Upper lobe of left lung (tissue), 6 donors: ENCODE results near the gene ABCG2. TPM values are rescaled to one million over a fixed set of nuclear protein-coding genes. Genes with fewer than 3 reads are reported as not detected.

Experiments
- ATAC-seq, 2 donors: fragments of 200-7000 bp; cut with Tn5 transposase; one replicate each; pipeline ENCODE4 v1.9.1; 2022; ENCODE audit warnings: mild to moderate bottlenecking in 2 of 2, moderate library complexity in 2 of 2; ENCODE audit not compliant: low FRiP score in 2 of 2
- DNase-seq, 2 donors: peaks; one replicate each; pipeline ENCODE4 v3.0.0-alpha.2; 2019 to 2020
- H3K27ac ChIP-seq, 4 donors: fragments of 200-600 bp; sonication (generic); one replicate each; pipeline ENCODE4 v1.5.1; 2016 to 2019
- H3K27me3 ChIP-seq, 4 donors: fragments of 200-600 bp; sonication (generic); one replicate each; pipeline ENCODE4 v1.5.1; 2017 to 2019
- H3K36me3 ChIP-seq, 4 donors: fragments of 200-600 bp; sonication (generic); one replicate each; pipeline ENCODE4 v1.5.1; 2016 to 2019
- H3K4me1 ChIP-seq, 4 donors: fragments of 200-600 bp; sonication (generic); one replicate each; pipeline ENCODE4 v1.5.1; 2018 to 2019
- H3K4me3 ChIP-seq, 4 donors: fragments of 200-600 bp; sonication (generic); one replicate each; pipeline ENCODE4 v1.5.1; 2017 to 2019; ENCODE audit warnings: mild to moderate bottlenecking in 2 of 4, moderate library complexity in 1 of 4
- H3K9me3 ChIP-seq, 4 donors: fragments of 200-600 bp; sonication (generic); one replicate each; pipeline ENCODE4 v1.5.1; 2018 to 2019
- EP300 ChIP-seq, 4 donors: sonication (generic); formaldehyde crosslinking; IDR thresholded peaks; one replicate each; pipeline ENCODE4 v1.5.1; 2017; ENCODE audit warnings: antibody characterized with exemption in 4 of 4, control low read depth in 2 of 4
- POLR2A ChIP-seq, 4 donors: fragments of 450-650 bp; IDR thresholded peaks; one replicate each; pipeline ENCODE4 v1.5.1; 2016 to 2017; ENCODE audit warnings: antibody characterized with exemption in 4 of 4, mild to moderate bottlenecking in 2 of 4
- POLR2AphosphoS5 ChIP-seq, 2 donors: sonication (generic); formaldehyde crosslinking; IDR thresholded peaks; one replicate each; pipeline ENCODE4 v1.5.1; 2017; ENCODE audit warnings: antibody characterized with exemption in 2 of 2
- WGBS, 2 donors: methylation state at CpG; one replicate each; pipeline ENCODE4 v1.1.5; 2017 to 2018; 5-methylcytosine and 5-hydroxymethylcytosine counted together
- total RNA-seq, 6 donors: library from RNA; depleted of rRNA in 4 of 6; stranded (reverse); fragments of >200 nt in 4 of 6; gene quantifications; one replicate each; pipeline versions ENCODE4 v1.1.0 to v1.2.1, GENCODE V29; 2016 to 2021
- TF ChIP-seq, protein P1 (sequence below), 6 experiments: fragments of 450-650 bp in 4 of 6; fragments of 200-600 bp in 2 of 6; sonication (generic) in 2 of 6; IDR thresholded peaks; one replicate each; pipeline ENCODE4 v1.5.1; 2016 to 2019; ENCODE audit warnings: antibody characterized with exemption in 6 of 6
- donor health status: DM: no; HTN: no; CAD: no; lungs with moderate emphysema.
- donor health status: DM: no; HTN: yes; CAD: no; lungs with severe emphysema.

ABCG2 gene
- total RNA-seq, 6 donors from 2014 or later = 3.8 to 11.7 (median 5.3) TPM; not detected in 1

DNA sequence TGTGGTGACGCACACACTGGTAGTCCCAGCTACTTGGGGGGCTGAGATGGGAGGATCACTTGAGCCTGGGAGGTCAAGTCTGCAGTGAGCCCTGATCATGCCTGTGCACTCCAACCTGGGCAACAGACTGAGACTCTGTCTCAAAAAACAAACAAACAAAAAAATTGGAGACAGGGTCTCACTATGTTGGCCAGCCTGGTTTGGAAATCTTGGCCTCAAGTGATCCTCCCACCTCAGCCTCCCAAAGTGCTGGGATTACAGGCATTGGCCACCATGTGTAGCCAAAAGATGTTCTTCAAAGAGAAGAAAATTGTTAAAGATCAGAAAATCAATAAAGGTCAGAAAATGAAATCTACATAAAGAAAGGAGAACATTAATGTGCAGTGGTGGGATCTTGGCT, 41.7 kb upstream of the ABCG2 start:
- WGBS, 2 donors = 94 to 100% methylated on average over 1 of the region's 1 CpG
- H3K27ac ChIP-seq = no peak overlapping the region
- no peak for TF ChIP-seq POLR2A (IDR thresholded peaks at IDR 0.05)
- no peak for TF ChIP-seq POLR2AphosphoS5 (IDR thresholded peaks at IDR 0.05)
- TF ChIP-seq, protein P1, sequence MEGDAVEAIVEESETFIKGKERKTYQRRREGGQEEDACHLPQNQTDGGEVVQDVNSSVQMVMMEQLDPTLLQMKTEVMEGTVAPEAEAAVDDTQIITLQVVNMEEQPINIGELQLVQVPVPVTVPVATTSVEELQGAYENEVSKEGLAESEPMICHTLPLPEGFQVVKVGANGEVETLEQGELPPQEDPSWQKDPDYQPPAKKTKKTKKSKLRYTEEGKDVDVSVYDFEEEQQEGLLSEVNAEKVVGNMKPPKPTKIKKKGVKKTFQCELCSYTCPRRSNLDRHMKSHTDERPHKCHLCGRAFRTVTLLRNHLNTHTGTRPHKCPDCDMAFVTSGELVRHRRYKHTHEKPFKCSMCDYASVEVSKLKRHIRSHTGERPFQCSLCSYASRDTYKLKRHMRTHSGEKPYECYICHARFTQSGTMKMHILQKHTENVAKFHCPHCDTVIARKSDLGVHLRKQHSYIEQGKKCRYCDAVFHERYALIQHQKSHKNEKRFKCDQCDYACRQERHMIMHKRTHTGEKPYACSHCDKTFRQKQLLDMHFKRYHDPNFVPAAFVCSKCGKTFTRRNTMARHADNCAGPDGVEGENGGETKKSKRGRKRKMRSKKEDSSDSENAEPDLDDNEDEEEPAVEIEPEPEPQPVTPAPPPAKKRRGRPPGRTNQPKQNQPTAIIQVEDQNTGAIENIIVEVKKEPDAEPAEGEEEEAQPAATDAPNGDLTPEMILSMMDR (IDR thresholded peaks at IDR 0.05) = no peak
- no peak for TF ChIP-seq EP300 (IDR thresholded peaks at IDR 0.05)
- H3K4me1 ChIP-seq = peaks cover 0 to 10% (median 2%) of the 10 kb centered on the region in 4 donors
- no peaks in the 10 kb centered on the region for H3K27me3 ChIP-seq
- H3K4me3 ChIP-seq = no peak overlapping the region
- DNase-seq = no peak
- ATAC-seq = no peak
- no peaks in the 10 kb centered on the region for H3K9me3 ChIP-seq
- H3K36me3 ChIP-seq = no peaks in the 10 kb centered on the region

DNA sequence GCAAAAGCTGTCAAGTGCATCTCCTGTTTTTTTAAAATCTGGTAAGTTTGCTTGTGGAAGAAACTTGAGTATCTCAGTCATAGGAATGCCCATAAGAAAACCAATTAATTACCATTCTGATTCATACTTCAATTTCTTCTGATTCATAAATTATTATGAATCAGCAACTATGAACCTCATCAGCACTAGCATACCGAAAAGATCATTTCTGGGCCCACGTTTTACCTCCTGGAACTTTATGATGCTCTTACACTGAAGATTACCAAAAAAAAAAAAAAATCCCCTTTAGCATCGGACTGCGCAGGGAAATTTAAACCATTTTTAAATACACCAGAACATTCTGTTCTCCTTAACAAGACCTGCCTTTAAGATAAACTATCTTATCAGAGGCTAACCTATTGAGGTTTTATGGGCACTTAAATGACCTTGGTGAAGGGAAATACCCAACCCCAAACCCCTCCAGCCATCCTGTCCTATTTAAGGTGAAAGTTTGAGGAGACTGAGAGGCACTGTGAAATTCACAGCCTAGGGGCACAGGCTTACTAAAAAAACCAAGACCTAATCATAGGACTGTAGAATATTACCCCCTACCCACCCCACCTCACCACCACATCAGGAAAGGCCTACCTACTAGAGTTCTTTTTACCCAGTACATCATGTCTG, 38.2 kb upstream of the ABCG2 start:
- Histone ChIP-seq H3K4me1 (no peaks in the 10 kb centered on the region), H3K27me3 (no peaks in the 10 kb centered on the region), H3K9me3 (no peaks in the 10 kb centered on the region), H3K4me3 (no peak overlapping the region), H3K27ac (no peak overlapping the region), H3K36me3 (no peaks in the 10 kb centered on the region)
- TF ChIP-seq, protein P1 (IDR thresholded peaks at IDR 0.05) = no peak
- TF ChIP-seq POLR2A (IDR thresholded peaks at IDR 0.05) (no peak), POLR2AphosphoS5 (IDR thresholded peaks at IDR 0.05) (no peak), EP300 (IDR thresholded peaks at IDR 0.05) (no peak)
- no peak for DNase-seq
- WGBS, 2 donors = 86 to 89% methylated on average over 4 of the region's 4 CpGs
- ATAC-seq = no peak

DNA sequence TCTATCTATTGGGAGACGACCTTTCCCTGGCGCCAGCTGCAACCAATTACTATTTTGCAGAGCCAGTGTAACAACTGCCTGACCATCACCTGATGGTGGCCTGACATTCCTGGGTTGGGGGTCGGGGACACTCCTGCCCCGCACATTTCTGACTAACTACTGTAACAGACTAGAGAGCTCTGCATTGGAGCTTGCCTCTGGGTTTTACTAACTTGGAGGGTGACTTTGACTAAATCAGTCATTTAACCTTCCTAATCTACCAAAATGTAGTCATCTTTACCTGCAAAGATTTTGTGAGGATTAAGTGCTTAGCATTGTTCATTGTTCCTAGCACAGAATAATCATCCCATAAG, 37.5 kb upstream of the ABCG2 start:
- Histone ChIP-seq H3K36me3 (no peaks in the 10 kb centered on the region), H3K4me3 (no peak overlapping the region), H3K4me1 (no peaks in the 10 kb centered on the region), H3K27ac (no peak overlapping the region), H3K9me3 (no peaks in the 10 kb centered on the region), H3K27me3 (no peaks in the 10 kb centered on the region)
- TF ChIP-seq, protein P1 (IDR thresholded peaks at IDR 0.05) = no peak
- TF ChIP-seq POLR2AphosphoS5 (IDR thresholded peaks at IDR 0.05) = no peak
- TF ChIP-seq EP300 (IDR thresholded peaks at IDR 0.05) = no peak
- TF ChIP-seq POLR2A (IDR thresholded peaks at IDR 0.05) = no peak
- 68 to 91% methylated on average over 4 of the region's 4 CpGs for WGBS, 2 donors
- DNase-seq = no peak
- no peak for ATAC-seq

DNA sequence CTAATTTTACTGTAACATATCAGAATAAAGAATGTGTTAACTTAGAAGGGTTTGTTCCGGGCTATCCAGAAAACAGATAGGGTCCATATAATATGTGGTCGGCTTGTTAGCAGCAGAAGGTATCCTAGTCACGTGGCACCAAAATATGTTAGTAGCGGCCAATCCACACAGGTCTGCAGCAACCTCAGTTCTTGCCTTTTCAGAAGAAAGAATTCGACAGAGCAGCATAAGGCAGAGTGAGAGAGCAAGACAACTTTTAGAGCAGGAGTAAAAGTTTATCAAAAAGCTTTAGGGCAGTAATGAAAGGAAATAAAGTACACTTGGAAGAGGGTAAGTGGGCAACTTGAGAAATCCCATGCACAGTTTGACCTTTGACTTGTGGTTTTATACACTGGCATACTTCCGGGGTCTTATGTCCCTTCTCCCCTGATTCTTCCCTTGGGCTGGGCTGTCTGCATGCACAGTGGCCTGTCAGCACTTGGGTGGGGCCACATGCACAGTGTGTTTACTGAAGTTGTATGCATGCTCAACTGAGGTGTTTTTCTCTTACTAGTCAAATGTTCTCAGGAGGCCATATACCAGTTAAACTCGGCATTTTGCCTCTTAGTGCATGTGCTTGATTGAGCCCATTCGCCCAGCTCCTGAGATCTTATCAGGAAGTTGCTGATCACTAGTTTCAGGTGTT, 37.0 kb upstream of the ABCG2 start:
- Histone ChIP-seq H3K9me3 (no peaks in the 10 kb centered on the region), H3K27ac (no peak overlapping the region), H3K4me1 (no peaks in the 10 kb centered on the region), H3K27me3 (no peaks in the 10 kb centered on the region), H3K36me3 (no peaks in the 10 kb centered on the region), H3K4me3 (no peak overlapping the region)
- WGBS, 2 donors = 84 to 87% methylated on average over 8 of the region's 8 CpGs
- no peak for DNase-seq
- no peak for ATAC-seq
- TF ChIP-seq, protein P1 (IDR thresholded peaks at IDR 0.05) = no peak
- TF ChIP-seq EP300 (IDR thresholded peaks at IDR 0.05) = no peak
- TF ChIP-seq POLR2A (IDR thresholded peaks at IDR 0.05) = no peak
- TF ChIP-seq POLR2AphosphoS5 (IDR thresholded peaks at IDR 0.05) = no peak

DNA sequence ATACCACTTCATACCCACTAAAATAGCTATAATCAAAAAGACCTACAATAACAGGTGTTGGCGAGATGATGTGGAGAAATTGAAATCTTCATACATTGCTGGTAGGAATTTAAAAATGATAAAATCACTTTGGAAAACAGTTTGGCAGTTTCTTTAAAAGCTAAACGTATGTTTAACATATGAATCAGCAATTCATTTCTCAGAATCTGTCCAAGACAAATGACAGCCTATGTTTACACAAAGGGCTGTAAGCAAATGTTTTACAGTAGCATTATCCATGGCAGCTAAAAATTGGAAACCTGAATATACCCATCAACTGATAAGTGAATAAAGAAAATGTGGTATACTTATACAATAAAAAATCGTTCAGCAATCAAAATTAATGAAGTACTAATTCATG, 33.0 kb upstream of the ABCG2 start:
- H3K27ac ChIP-seq = no peak overlapping the region
- 70 to 75% methylated on average over 3 of the region's 3 CpGs for WGBS, 2 donors
- no peak overlapping the region for H3K4me3 ChIP-seq
- H3K27me3 ChIP-seq = no peaks in the 10 kb centered on the region
- DNase-seq (no peak), ATAC-seq (no peak)
- TF ChIP-seq POLR2AphosphoS5 (IDR thresholded peaks at IDR 0.05) = no peak
- no peak for TF ChIP-seq POLR2A (IDR thresholded peaks at IDR 0.05)
- TF ChIP-seq, protein P1 (IDR thresholded peaks at IDR 0.05) = no peak
- no peak for TF ChIP-seq EP300 (IDR thresholded peaks at IDR 0.05)
- H3K9me3 ChIP-seq = no peaks in the 10 kb centered on the region
- H3K4me1 ChIP-seq = no peaks in the 10 kb centered on the region
- H3K36me3 ChIP-seq = no peaks in the 10 kb centered on the region
